HFFc6 (cell line): Measurements from ENCODE around the gene KCNIP1. TPM values are rescaled to one million over a fixed set of nuclear protein-coding genes. Genes with fewer than 3 reads are reported as not detected.
"Not testable (repeated sequence)": the region's sequence is repeated elsewhere in the genome, so short reads cannot be mapped to it uniquely, and the experiment has no call there.

Experiments
- DNase-seq: peaks from one replicate; pipeline ENCODE4 v3.0.0-alpha.2; 2018
- H3K27ac Mint-ChIP-seq: 2 replicates; pipeline ENCODE4 v1.8.0; 2020; ENCODE audit warnings: mild to moderate bottlenecking, mixed read lengths
- H3K27me3 Mint-ChIP-seq: 2 replicates; pipeline ENCODE4 v1.8.0; 2021; ENCODE audit warnings: mild to moderate bottlenecking, moderate library complexity, mixed read lengths; ENCODE audit not compliant: insufficient read depth
- H3K36me3 Mint-ChIP-seq: 2 replicates; pipeline ENCODE4 v1.8.0; 2021; ENCODE audit warnings: low read depth, mixed read lengths
- H3K4me1 Mint-ChIP-seq: 2 replicates; pipeline ENCODE4 v1.8.0; 2020; ENCODE audit warnings: low read depth, mixed read lengths
- H3K4me3 Mint-ChIP-seq: 2 replicates; pipeline ENCODE4 v1.8.0; 2020; ENCODE audit warnings: mild to moderate bottlenecking, moderate library complexity, mixed read lengths
- H3K9me3 Mint-ChIP-seq: 2 replicates; pipeline ENCODE4 v1.8.0; 2020; ENCODE audit warnings: mild to moderate bottlenecking, mixed read lengths
- CTCF ChIP-seq: fragments of 200-600 bp; sonication (generic); IDR thresholded peaks from 2 replicates; pipeline ENCODE4 v1.5.0; 2021; ENCODE audit warnings: antibody characterized with exemption, mild to moderate bottlenecking
- total RNA-seq, 6 experiments: library from RNA; stranded (reverse); fragmentation: NEBNext Ultra II Directional; extraction: Animal tissue kit (Norgen Biotek cat#: 25700); gene quantifications; 2 replicates in 1 of 6; 3 replicates in 5 of 6; pipeline ENCODE4 v1.2.3, GENCODE V29; 2021

KCNIP1 gene
- total RNA-seq, 6 experiments from 2014 or later, result not detected

- DNase-seq, result no peak
- no peaks in the 10 kb centered on the region for H3K9me3 Mint-ChIP-seq
- TF ChIP-seq CTCF, result no peak
Observed at GRCh38 chr5:170760113-170760512, 256.3 kb downstream of the KCNIP1 start.

GRCh38 chr5:170761048-170761707 lies 257.4 kb downstream of the KCNIP1 start:
- Mint-ChIP-seq H3K4me3 (no peak overlapping the region), H3K9me3 (no peaks in the 10 kb centered on the region), H3K36me3 (no peaks in the 10 kb centered on the region), H3K27me3 (peaks cover 22% of the 10 kb centered on the region), H3K27ac (no peak overlapping the region), H3K4me1 (peaks cover 10% of the 10 kb centered on the region; the same call in 1 of the 2 replicates)
- no peak for DNase-seq
- no peak for TF ChIP-seq CTCF

More at GRCh38 chr5:170760113-170760512, 256.3 kb downstream of the KCNIP1 start:
- H3K36me3 Mint-ChIP-seq, result no peaks in the 10 kb centered on the region
- H3K27ac Mint-ChIP-seq, result no peak overlapping the region
- peaks cover 22% of the 10 kb centered on the region for H3K27me3 Mint-ChIP-seq
- no peak overlapping the region for H3K4me3 Mint-ChIP-seq
- H3K4me1 Mint-ChIP-seq, result peaks cover 10% of the 10 kb centered on the region; the same call in 1 of the 2 replicates

GRCh38 chr5:170761708-170762066 lies 257.9 kb downstream of the KCNIP1 start:
- H3K9me3 Mint-ChIP-seq, result no peaks in the 10 kb centered on the region
- no peak for DNase-seq
- no peak for TF ChIP-seq CTCF
- H3K27ac Mint-ChIP-seq, result no peak overlapping the region
- H3K4me1 Mint-ChIP-seq, result peaks cover 10% of the 10 kb centered on the region; the same call in 1 of the 2 replicates
- H3K36me3 Mint-ChIP-seq, result no peaks in the 10 kb centered on the region
- peaks cover 22% of the 10 kb centered on the region for H3K27me3 Mint-ChIP-seq
- no peak overlapping the region for H3K4me3 Mint-ChIP-seq

- H3K27me3 Mint-ChIP-seq, result peaks cover 22% of the 10 kb centered on the region
- H3K4me3 Mint-ChIP-seq, H3K9me3 Mint-ChIP-seq, H3K27ac Mint-ChIP-seq, DNase-seq, H3K36me3 Mint-ChIP-seq, H3K4me1 Mint-ChIP-seq: not testable (repeated sequence)
Observed at GRCh38 chr5:170762298-170762697, 258.5 kb downstream of the KCNIP1 start.

GRCh38 chr5:170765868-170766267 lies 262.0 kb downstream of the KCNIP1 start:
- H3K9me3 Mint-ChIP-seq, DNase-seq, H3K27ac Mint-ChIP-seq, H3K36me3 Mint-ChIP-seq, H3K4me1 Mint-ChIP-seq, H3K4me3 Mint-ChIP-seq: not testable (repeated sequence)
- H3K27me3 Mint-ChIP-seq, result peaks cover 20% of the 10 kb centered on the region

- Mint-ChIP-seq H3K4me3 (no peak overlapping the region), H3K4me1 (no peaks in the 10 kb centered on the region)
Observed at GRCh38 chr5:170769246-170769645, 265.4 kb downstream of the KCNIP1 start.

More at GRCh38 chr5:170769246-170769645, 265.4 kb downstream of the KCNIP1 start:
- DNase-seq, result no peak
- Mint-ChIP-seq H3K9me3 (no peaks in the 10 kb centered on the region; the same call in 1 of the 2 replicates), H3K27me3 (peaks cover 26% of the 10 kb centered on the region), H3K36me3 (no peaks in the 10 kb centered on the region), H3K27ac (no peak overlapping the region)
- no peak for TF ChIP-seq CTCF
